Ovary (tissue), 3 donors: ENCODE measurements around the gene ACRV1.

ENCODE experiments used
- POLR2A ChIP-seq: fragments of 450-650 bp; IDR thresholded peaks from one replicate; pipeline ENCODE4 v1.6.1; 2017; ENCODE audit warnings: antibody characterized with exemption, mild to moderate bottlenecking, moderate library complexity
- TF ChIP-seq, protein P1 (sequence below), 3 donors: fragments of 450-650 bp in 2 of 3; fragments of 200-600 bp in 1 of 3; IDR thresholded peaks; one replicate each; pipeline versions ENCODE4 v1.5.1 to v1.8.0; 2016 to 2022; ENCODE audit warnings: antibody characterized with exemption in 3 of 3, mild to moderate bottlenecking in 1 of 3
- donor health status: DM: no; HTN: no; CAD: no.

GRCh38 chr11:125688632-125689031 is 8.0 kb upstream of the ACRV1 start:
- no peak for TF ChIP-seq POLR2A
- TF ChIP-seq, protein P1, sequence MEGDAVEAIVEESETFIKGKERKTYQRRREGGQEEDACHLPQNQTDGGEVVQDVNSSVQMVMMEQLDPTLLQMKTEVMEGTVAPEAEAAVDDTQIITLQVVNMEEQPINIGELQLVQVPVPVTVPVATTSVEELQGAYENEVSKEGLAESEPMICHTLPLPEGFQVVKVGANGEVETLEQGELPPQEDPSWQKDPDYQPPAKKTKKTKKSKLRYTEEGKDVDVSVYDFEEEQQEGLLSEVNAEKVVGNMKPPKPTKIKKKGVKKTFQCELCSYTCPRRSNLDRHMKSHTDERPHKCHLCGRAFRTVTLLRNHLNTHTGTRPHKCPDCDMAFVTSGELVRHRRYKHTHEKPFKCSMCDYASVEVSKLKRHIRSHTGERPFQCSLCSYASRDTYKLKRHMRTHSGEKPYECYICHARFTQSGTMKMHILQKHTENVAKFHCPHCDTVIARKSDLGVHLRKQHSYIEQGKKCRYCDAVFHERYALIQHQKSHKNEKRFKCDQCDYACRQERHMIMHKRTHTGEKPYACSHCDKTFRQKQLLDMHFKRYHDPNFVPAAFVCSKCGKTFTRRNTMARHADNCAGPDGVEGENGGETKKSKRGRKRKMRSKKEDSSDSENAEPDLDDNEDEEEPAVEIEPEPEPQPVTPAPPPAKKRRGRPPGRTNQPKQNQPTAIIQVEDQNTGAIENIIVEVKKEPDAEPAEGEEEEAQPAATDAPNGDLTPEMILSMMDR (IDR thresholded peaks at IDR 0.05): no peak
